Measurements from ENCODE around the gene MINPP1. TPM values are rescaled to one million over a fixed set of nuclear protein-coding genes. Genes with fewer than 3 reads are reported as not detected.

Gene MINPP1
- 10 to 100 TPM in 3 of 4 donors, 1 to 10 TPM in 1; 8.7 to 24.6 (median 18.4) TPM for total RNA-seq

GRCh38 chr10:87504640-87505365, at the start of gene MINPP1:
Gene MINPP1, plus strand, starts transcription at chr10:87504893. Its CDS starts 23 bp downstream, at chr10:87504916.
- TF ChIP-seq, protein P1, sequence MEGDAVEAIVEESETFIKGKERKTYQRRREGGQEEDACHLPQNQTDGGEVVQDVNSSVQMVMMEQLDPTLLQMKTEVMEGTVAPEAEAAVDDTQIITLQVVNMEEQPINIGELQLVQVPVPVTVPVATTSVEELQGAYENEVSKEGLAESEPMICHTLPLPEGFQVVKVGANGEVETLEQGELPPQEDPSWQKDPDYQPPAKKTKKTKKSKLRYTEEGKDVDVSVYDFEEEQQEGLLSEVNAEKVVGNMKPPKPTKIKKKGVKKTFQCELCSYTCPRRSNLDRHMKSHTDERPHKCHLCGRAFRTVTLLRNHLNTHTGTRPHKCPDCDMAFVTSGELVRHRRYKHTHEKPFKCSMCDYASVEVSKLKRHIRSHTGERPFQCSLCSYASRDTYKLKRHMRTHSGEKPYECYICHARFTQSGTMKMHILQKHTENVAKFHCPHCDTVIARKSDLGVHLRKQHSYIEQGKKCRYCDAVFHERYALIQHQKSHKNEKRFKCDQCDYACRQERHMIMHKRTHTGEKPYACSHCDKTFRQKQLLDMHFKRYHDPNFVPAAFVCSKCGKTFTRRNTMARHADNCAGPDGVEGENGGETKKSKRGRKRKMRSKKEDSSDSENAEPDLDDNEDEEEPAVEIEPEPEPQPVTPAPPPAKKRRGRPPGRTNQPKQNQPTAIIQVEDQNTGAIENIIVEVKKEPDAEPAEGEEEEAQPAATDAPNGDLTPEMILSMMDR (IDR thresholded peaks at IDR 0.05; ENCODE audit: low read depth), result no peak

DNA sequence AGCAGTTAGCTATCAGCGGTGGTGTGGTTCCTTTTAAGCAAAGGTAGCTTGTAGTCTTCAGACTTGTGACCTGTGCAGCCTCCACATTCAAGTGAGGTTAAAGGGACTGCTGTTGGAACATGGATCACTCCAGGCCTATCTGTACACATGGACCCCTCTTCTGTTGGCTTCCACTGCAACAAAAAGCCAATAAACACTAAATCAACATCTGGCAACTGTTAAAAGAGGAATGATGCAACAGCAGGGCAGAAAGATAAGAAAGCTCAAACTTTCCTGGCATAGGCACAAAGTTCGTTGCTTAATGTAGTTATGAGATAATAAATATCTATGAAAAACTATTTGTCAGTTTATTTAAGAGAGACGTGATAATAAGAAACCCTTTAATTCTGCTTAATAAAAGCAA, 4.0 kb upstream of the MINPP1 start:
- TF ChIP-seq, protein P1 (IDR thresholded peaks at IDR 0.05; ENCODE audit: low read depth), result no peak

GRCh38 chr10:87503401-87503800, 1.3 kb upstream of the MINPP1 start:
- TF ChIP-seq, protein P1 (IDR thresholded peaks at IDR 0.05; ENCODE audit: low read depth), result no peak

- TF ChIP-seq, protein P1 (IDR thresholded peaks at IDR 0.05; ENCODE audit: low read depth), result no peak
These were observed 807 bp upstream of the MINPP1 start for GRCh38 chr10:87503886-87504285.

- TF ChIP-seq, protein P1 (IDR thresholded peaks at IDR 0.05; ENCODE audit: low read depth), result no peak
These were observed 420 bp upstream of the MINPP1 start for GRCh38 chr10:87504307-87504639.

GRCh38 chr10:87505366-87506111, 846 bp downstream of the MINPP1 start:
- TF ChIP-seq, protein P1 (IDR thresholded peaks at IDR 0.05; ENCODE audit: low read depth), result no peak

- TF ChIP-seq, protein P1 (IDR thresholded peaks at IDR 0.05; ENCODE audit: low read depth), result no peak
These were observed 2.3 kb downstream of the MINPP1 start for GRCh38 chr10:87506956-87507355.

All from subcutaneous adipose tissue (tissue), 4 donors.